ENCODE measurements around the gene GALR3.

Gene GALR3

GRCh38 chr22:37815593-37815992 lies 7.6 kb upstream of the GALR3 start:
- TF ChIP-seq SIN3A (IDR thresholded peaks at IDR 0.05; ENCODE audit: borderline replicate concordance, insufficient read depth, low read length) (no peak), TAF1 (IDR thresholded peaks at IDR 0.05; ENCODE audit: borderline replicate concordance, insufficient read depth, low read length) (no peak), FOXP2 (optimal IDR thresholded peaks at IDR 0.05; ENCODE audit: borderline replicate concordance, extremely low read depth, extremely low read length, insufficient read depth) (no peak), REST (IDR thresholded peaks at IDR 0.05; ENCODE audit: insufficient read depth in 1 of 2, low read depth in 2 of 2, low read length in 2 of 2) (no peak), POLR2AphosphoS5 (IDR thresholded peaks at IDR 0.05; ENCODE audit: low read depth, low read length) (no peak)

- TF ChIP-seq REST (IDR thresholded peaks at IDR 0.05; ENCODE audit: insufficient read depth in 1 of 2, low read depth in 2 of 2, low read length in 2 of 2) (no peak), FOXP2 (optimal IDR thresholded peaks at IDR 0.05; ENCODE audit: borderline replicate concordance, extremely low read depth, extremely low read length, insufficient read depth) (no peak), SIN3A (IDR thresholded peaks at IDR 0.05; ENCODE audit: borderline replicate concordance, insufficient read depth, low read length) (no peak), TAF1 (IDR thresholded peaks at IDR 0.05; ENCODE audit: borderline replicate concordance, insufficient read depth, low read length) (no peak), POLR2AphosphoS5 (IDR thresholded peaks at IDR 0.05; ENCODE audit: low read depth, low read length) (no peak)
Observed at GRCh38 chr22:37816543-37817180, 6.5 kb upstream of the GALR3 start.

GRCh38 chr22:37817705-37818408 lies 5.3 kb upstream of the GALR3 start:
- TF ChIP-seq REST (IDR thresholded peaks at IDR 0.05; ENCODE audit: insufficient read depth in 1 of 2, low read depth in 2 of 2, low read length in 2 of 2): no peak
- no peak for TF ChIP-seq TAF1 (IDR thresholded peaks at IDR 0.05; ENCODE audit: borderline replicate concordance, insufficient read depth, low read length)
- no peak for TF ChIP-seq POLR2AphosphoS5 (IDR thresholded peaks at IDR 0.05; ENCODE audit: low read depth, low read length)
- TF ChIP-seq SIN3A (IDR thresholded peaks at IDR 0.05; ENCODE audit: borderline replicate concordance, insufficient read depth, low read length): no peak
- TF ChIP-seq FOXP2 (optimal IDR thresholded peaks at IDR 0.05; ENCODE audit: borderline replicate concordance, extremely low read depth, extremely low read length, insufficient read depth): peak; percentile 83

- TF ChIP-seq REST (IDR thresholded peaks at IDR 0.05; ENCODE audit: insufficient read depth in 1 of 2, low read depth in 2 of 2, low read length in 2 of 2): no peak
- no peak for TF ChIP-seq TAF1 (IDR thresholded peaks at IDR 0.05; ENCODE audit: borderline replicate concordance, insufficient read depth, low read length)
Observed at GRCh38 chr22:37818409-37819104, 4.6 kb upstream of the GALR3 start.
